GM20000 (cell line): Measurements from ENCODE around the gene DOK7.

Experiments
- DNase-seq: peaks from one replicate; pipeline ENCODE4 v3.0.0; 2012; ENCODE audit warnings: low spot score
- CTCF ChIP-seq: IDR thresholded peaks from 2 replicates; pipeline ENCODE4 v1.5.1; 2012; ENCODE audit warnings: mild to moderate bottlenecking, control low read depth; ENCODE audit errors: extremely low read depth, missing control alignments

Gene DOK7

GRCh38 chr4:3512279-3512678, 49.2 kb downstream of the DOK7 start:
- no peak for TF ChIP-seq CTCF
- no peak for DNase-seq

GRCh38 chr4:3512719-3513118, 49.6 kb downstream of the DOK7 start:
- TF ChIP-seq CTCF, result no peak
- DNase-seq, result no peak

- DNase-seq, result no peak
- TF ChIP-seq CTCF, result no peak
Observed at GRCh38 chr4:3513807-3514206, 50.7 kb downstream of the DOK7 start.

GRCh38 chr4:3514221-3514780, 51.2 kb downstream of the DOK7 start:
- TF ChIP-seq CTCF, result no peak
- no peak for DNase-seq

- no peak for TF ChIP-seq CTCF
- DNase-seq, result no peak
Observed at GRCh38 chr4:3514806-3515501, 51.8 kb downstream of the DOK7 start.

- DNase-seq, result no peak
- TF ChIP-seq CTCF, result no peak
Observed at GRCh38 chr4:3515646-3516045, 52.5 kb downstream of the DOK7 start.

GRCh38 chr4:3516061-3516835, 53.1 kb downstream of the DOK7 start:
- TF ChIP-seq CTCF, result no peak
- no peak for DNase-seq
